GM11168 (cell line): ENCODE data around the gene PPP1R12C.

Source experiments
- in situ Hi-C: fragments of 300-500 bp; cut with MboI; formaldehyde crosslinking; loops from one replicate; pipeline ENCODE4 v1.12.0; 2022; ENCODE audit warnings: low sequenced_read_pairs; ENCODE audit not compliant: unreplicated experiment

The PPP1R12C gene

GRCh38 chr19:55094456-55095259, 22.8 kb downstream of the PPP1R12C start:
- in situ Hi-C loops = no loop called here

GRCh38 chr19:55092423-55093318, 24.8 kb downstream of the PPP1R12C start:
- in situ Hi-C loops = no loop called here

- in situ Hi-C loops = no loop called here
Measured at GRCh38 chr19:55091955-55092354, 25.5 kb downstream of the PPP1R12C start.

- in situ Hi-C loops = no loop called here
Measured at GRCh38 chr19:55091126-55091910, 26.1 kb downstream of the PPP1R12C start.

- in situ Hi-C loops = no loop called here
Measured at GRCh38 chr19:55090564-55090963, 26.9 kb downstream of the PPP1R12C start.

GRCh38 chr19:55089342-55089944, 28.0 kb downstream of the PPP1R12C start:
- in situ Hi-C loops = no loop called here

- in situ Hi-C loops = no loop called here
Measured at GRCh38 chr19:55088543-55089341, 28.7 kb downstream of the PPP1R12C start.

GRCh38 chr19:55088021-55088451, 29.4 kb downstream of the PPP1R12C start:
- in situ Hi-C loops = no loop called here

GRCh38 chr19:55087542-55087901, 29.9 kb downstream of the PPP1R12C start:
- in situ Hi-C loops = no loop called here

GRCh38 chr19:55086730-55087541, 30.5 kb downstream of the PPP1R12C start:
- in situ Hi-C loops = no loop called here

GRCh38 chr19:55085923-55086715, 31.3 kb downstream of the PPP1R12C start:
- in situ Hi-C loops = no loop called here

- in situ Hi-C loops = no loop called here
Measured at GRCh38 chr19:55084416-55084815, 33.0 kb downstream of the PPP1R12C start.

GRCh38 chr19:55083004-55083850, 34.2 kb downstream of the PPP1R12C start:
- in situ Hi-C loops = no loop called here

GRCh38 chr19:55082020-55082851, 35.2 kb downstream of the PPP1R12C start:
- in situ Hi-C loops = no loop called here

GRCh38 chr19:55081770-55082019, 35.7 kb downstream of the PPP1R12C start:
- in situ Hi-C loops = no loop called here
